ENCODE measurements around the gene DAPK2. TPM values are rescaled to one million over a fixed set of nuclear protein-coding genes. Genes with fewer than 3 reads are reported as not detected.

The DAPK2 gene
- total RNA-seq, 1 experiment from 2014 or later = 1.4 TPM

- Histone ChIP-seq H3K4me1 (ENCODE audit: insufficient read depth, low read length) (no peaks in the 10 kb centered on the region), H3K27ac (ENCODE audit: low read length) (no peak overlapping the region), H3K79me2 (ENCODE audit: low read length) (no peaks in the 10 kb centered on the region), H3K9ac (ENCODE audit: low read length) (no peak overlapping the region), H3K4me3 (ENCODE audit: low read length) (no peak overlapping the region), H3K36me3 (ENCODE audit: low read depth, low read length) (no peaks in the 10 kb centered on the region), H3F3A (ENCODE audit: low read length, unreplicated experiment) (no peaks in the 10 kb centered on the region), H3K27me3 (ENCODE audit: low read length) (no peaks in the 10 kb centered on the region), H4K20me1 (ENCODE audit: low read length) (no peaks in the 10 kb centered on the region), H3K9me2 (replicated peaks; ENCODE audit: low read length) (no peaks in the 10 kb centered on the region), H3K9me3 (ENCODE audit: low read length) (no peaks in the 10 kb centered on the region), H3K4me2 (ENCODE audit: low read length) (no peak overlapping the region), H2AFZ (ENCODE audit: low read length) (no peak overlapping the region)
- CTCF ChIA-PET = no interaction called here
- no TSS peak for BruUV-seq (replicated peaks)
- TF ChIP-seq EZH2 (IDR thresholded peaks at IDR 0.05; ENCODE audit: low read length, unreplicated experiment) = no peak
- no peak for TF ChIP-seq CTCF (conservative IDR thresholded peaks at IDR 0.05; ENCODE audit: low read depth, low read length)
- TF ChIP-seq EZH2phosphoT487 (IDR thresholded peaks at IDR 0.05; ENCODE audit: borderline replicate concordance, low read length) = no peak
- no peak for DNase-seq
- POLR2A ChIA-PET (ENCODE audit: unreplicated experiment) = no interaction called here
- ATAC-seq = no peak
- intact Hi-C loops (cut with micrococcal nuclease) = no loop called here
Measured at GRCh38 chr15:63923993-63924950, 122.0 kb downstream of the DAPK2 start.

GRCh38 chr15:63922916-63923315 lies 123.4 kb downstream of the DAPK2 start:
- DNase-seq (no peak), ATAC-seq (no peak)
- Histone ChIP-seq H3K9me2 (replicated peaks; ENCODE audit: low read length) (no peaks in the 10 kb centered on the region), H3F3A (ENCODE audit: low read length, unreplicated experiment) (no peaks in the 10 kb centered on the region), H3K79me2 (ENCODE audit: low read length) (no peaks in the 10 kb centered on the region), H3K9me3 (ENCODE audit: low read length) (no peaks in the 10 kb centered on the region), H4K20me1 (ENCODE audit: low read length) (no peaks in the 10 kb centered on the region), H3K36me3 (ENCODE audit: low read depth, low read length) (no peaks in the 10 kb centered on the region), H3K4me2 (ENCODE audit: low read length) (no peak overlapping the region), H3K4me1 (ENCODE audit: insufficient read depth, low read length) (no peaks in the 10 kb centered on the region), H2AFZ (ENCODE audit: low read length) (no peak overlapping the region), H3K27me3 (ENCODE audit: low read length) (no peaks in the 10 kb centered on the region), H3K9ac (ENCODE audit: low read length) (no peak overlapping the region), H3K27ac (ENCODE audit: low read length) (no peak overlapping the region), H3K4me3 (ENCODE audit: low read length) (no peak overlapping the region)
- ChIA-PET POLR2A (ENCODE audit: unreplicated experiment) (no interaction called here), CTCF (no interaction called here)
- intact Hi-C loops (cut with micrococcal nuclease) = no loop called here
- no TSS peak for BruUV-seq (replicated peaks)
- no peak for TF ChIP-seq EZH2phosphoT487 (IDR thresholded peaks at IDR 0.05; ENCODE audit: borderline replicate concordance, low read length)
- no peak for TF ChIP-seq CTCF (conservative IDR thresholded peaks at IDR 0.05; ENCODE audit: low read depth, low read length)
- TF ChIP-seq EZH2 (IDR thresholded peaks at IDR 0.05; ENCODE audit: low read length, unreplicated experiment) = no peak

DNA sequence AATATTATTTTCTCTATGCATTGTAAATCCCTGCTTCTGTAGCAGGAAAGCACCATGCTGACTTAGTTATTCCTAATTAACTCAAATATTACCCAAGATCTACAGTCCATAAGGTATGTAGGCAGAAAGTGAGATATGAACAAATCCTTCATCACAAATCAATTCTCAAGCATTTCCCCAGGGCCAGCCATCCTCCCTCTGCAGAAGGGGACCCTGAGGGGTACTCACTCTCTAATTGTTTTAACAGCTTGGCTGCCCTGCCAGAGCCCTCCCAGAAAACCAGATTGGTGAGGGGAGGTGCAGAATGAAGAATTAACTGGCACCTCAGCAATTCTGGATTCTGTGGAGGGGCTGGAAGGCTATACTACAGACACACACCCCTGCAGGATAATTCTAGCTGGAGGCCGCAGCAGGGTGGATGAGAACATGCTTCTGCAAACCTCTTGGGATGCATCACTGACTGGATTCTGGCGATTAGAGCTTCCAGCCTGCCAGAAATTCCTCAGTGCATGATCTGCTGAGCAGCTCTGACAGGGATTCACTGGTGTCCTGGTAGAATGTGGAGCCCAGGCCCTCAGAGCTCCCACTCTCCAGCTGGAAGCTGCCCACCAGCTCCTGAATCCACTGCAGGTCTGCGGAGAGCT lies 123.9 kb downstream of the DAPK2 start:
- no peaks in the 10 kb centered on the region for H3K79me2 ChIP-seq (ENCODE audit: low read length)
- H3K9me3 ChIP-seq (ENCODE audit: low read length) = no peaks in the 10 kb centered on the region
- no peaks in the 10 kb centered on the region for H4K20me1 ChIP-seq (ENCODE audit: low read length)
- H3K36me3 ChIP-seq (ENCODE audit: low read depth, low read length) = no peaks in the 10 kb centered on the region
- CTCF ChIA-PET = no interaction called here
- H3K4me2 ChIP-seq (ENCODE audit: low read length) = no peak overlapping the region
- no peaks in the 10 kb centered on the region for H3F3A ChIP-seq (ENCODE audit: low read length, unreplicated experiment)
- BruUV-seq (replicated peaks) = no TSS peak
- DNase-seq (no peak), ATAC-seq (no peak)
- no peak overlapping the region for H3K9ac ChIP-seq (ENCODE audit: low read length)
- intact Hi-C loops (cut with micrococcal nuclease) = no loop called here
- no peaks in the 10 kb centered on the region for H3K27me3 ChIP-seq (ENCODE audit: low read length)
- TF ChIP-seq CTCF (conservative IDR thresholded peaks at IDR 0.05; ENCODE audit: low read depth, low read length) = no peak
- no peak for TF ChIP-seq EZH2 (IDR thresholded peaks at IDR 0.05; ENCODE audit: low read length, unreplicated experiment)
- TF ChIP-seq EZH2phosphoT487 (IDR thresholded peaks at IDR 0.05; ENCODE audit: borderline replicate concordance, low read length) = no peak
- POLR2A ChIA-PET (ENCODE audit: unreplicated experiment) = no interaction called here
- no peaks in the 10 kb centered on the region for H3K4me1 ChIP-seq (ENCODE audit: insufficient read depth, low read length)
- H3K9me2 ChIP-seq (replicated peaks; ENCODE audit: low read length) = no peaks in the 10 kb centered on the region
- H2AFZ ChIP-seq (ENCODE audit: low read length) = no peak overlapping the region
- H3K27ac ChIP-seq (ENCODE audit: low read length) = no peak overlapping the region
- no peak overlapping the region for H3K4me3 ChIP-seq (ENCODE audit: low read length)
